Neural crest cell (in vitro differentiated cells): ENCODE data around the gene MYF6. TPM values are rescaled to one million over a fixed set of nuclear protein-coding genes. Genes with fewer than 3 reads are reported as not detected.

Experiments
- DNase-seq: peaks from one replicate; pipeline ENCODE4 v3.0.0; 2021; ENCODE audit warnings: low read depth, mixed read lengths, low spot score
- H3K27ac Mint-ChIP-seq: one replicate; pipeline ENCODE4 v1.8.0; 2021; ENCODE audit warnings: mild to moderate bottlenecking, mixed read lengths; ENCODE audit not compliant: unreplicated experiment
- H3K27me3 Mint-ChIP-seq: 2 replicates; pipeline ENCODE4 v1.8.0; 2021; ENCODE audit warnings: low read depth, mild to moderate bottlenecking, mixed read lengths
- H3K36me3 Mint-ChIP-seq: 2 replicates; pipeline ENCODE4 v1.8.0; 2021; ENCODE audit warnings: low read depth, mild to moderate bottlenecking, mixed read lengths
- H3K4me1 Mint-ChIP-seq: 2 replicates; pipeline ENCODE4 v1.8.0; 2021; ENCODE audit warnings: mixed read lengths
- H3K4me3 Mint-ChIP-seq: one replicate; pipeline ENCODE4 v1.8.0; 2021; ENCODE audit warnings: mild to moderate bottlenecking, mixed read lengths
- H3K9me3 Mint-ChIP-seq: 2 replicates; pipeline ENCODE4 v1.8.0; 2021; ENCODE audit warnings: mixed read lengths
- CTCF ChIP-seq: fragments of 200-600 bp; sonication (generic); conservative IDR thresholded peaks from 2 replicates; pipeline ENCODE4 v1.5.0; 2021; ENCODE audit warnings: antibody characterized with exemption, mild to moderate bottlenecking
- total RNA-seq: library from RNA; stranded (reverse); gene quantifications from 2 replicates; pipeline ENCODE4 v1.2.1, GENCODE V29; 2021

The MYF6 gene
- total RNA-seq, 1 donor from 2014 or later = not detected

DNA sequence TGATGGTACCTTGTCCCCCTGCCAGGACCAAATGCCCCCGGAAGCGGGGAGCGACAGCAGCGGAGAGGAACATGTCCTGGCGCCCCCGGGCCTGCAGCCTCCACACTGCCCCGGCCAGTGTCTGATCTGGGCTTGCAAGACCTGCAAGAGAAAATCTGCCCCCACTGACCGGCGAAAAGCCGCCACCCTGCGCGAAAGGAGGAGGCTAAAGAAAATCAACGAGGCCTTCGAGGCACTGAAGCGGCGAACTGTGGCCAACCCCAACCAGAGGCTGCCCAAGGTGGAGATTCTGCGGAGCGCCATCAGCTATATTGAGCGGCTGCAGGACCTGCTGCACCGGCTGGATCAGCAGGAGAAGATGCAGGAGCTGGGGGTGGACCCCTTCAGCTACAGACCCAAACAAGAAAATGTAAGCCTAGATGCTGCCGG lies 410 bp downstream of the MYF6 start:
- Mint-ChIP-seq H3K27me3 (peaks cover 67% of the 10 kb centered on the region), H3K9me3 (no peaks in the 10 kb centered on the region)
- TF ChIP-seq CTCF = no peak

DNA sequence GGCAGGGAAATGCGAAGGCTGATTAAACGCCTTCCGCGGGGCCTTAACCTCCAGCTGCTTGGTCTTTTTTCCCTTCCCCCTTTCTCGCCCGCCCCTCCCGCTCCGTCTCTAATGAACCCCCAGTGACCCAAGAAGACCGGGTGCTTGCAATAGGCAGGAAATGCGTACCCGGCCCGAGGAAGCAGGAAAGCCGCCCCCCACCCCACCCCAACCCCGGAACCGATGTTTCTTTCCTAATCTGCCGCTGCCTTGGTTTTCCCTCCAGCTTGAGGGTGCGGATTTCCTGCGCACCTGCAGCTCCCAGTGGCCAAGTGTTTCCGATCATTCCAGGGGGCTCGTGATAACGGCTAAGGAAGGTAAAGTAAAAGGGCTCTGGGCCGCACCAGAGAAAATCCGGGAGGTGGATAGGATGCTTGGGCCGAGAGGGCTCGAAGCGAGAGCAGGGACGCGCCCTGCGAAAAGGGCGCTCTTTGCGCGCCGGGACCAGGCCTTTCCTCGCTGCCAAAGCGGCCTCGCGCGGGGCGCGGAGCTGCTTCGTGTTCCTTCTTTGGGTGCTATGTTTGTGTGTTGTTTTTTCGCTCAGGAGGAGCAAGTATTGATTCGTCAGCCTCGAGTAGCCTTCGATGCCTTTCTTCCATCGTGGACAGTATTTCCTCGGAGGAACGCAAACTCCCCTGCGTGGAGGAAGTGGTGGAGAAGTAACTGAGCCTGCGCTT lies 983 bp downstream of the MYF6 start:
- H3K4me3 Mint-ChIP-seq = peak overlapping the region; percentile 88
- peaks cover 72% of the 10 kb centered on the region for H3K27me3 Mint-ChIP-seq
- no peak for TF ChIP-seq CTCF
- H3K4me1 Mint-ChIP-seq = peaks cover 9% of the 10 kb centered on the region
- H3K36me3 Mint-ChIP-seq = peaks cover 3% of the 10 kb centered on the region
- DNase-seq = no peak
- no peaks in the 10 kb centered on the region for H3K9me3 Mint-ChIP-seq
- no peak overlapping the region for H3K27ac Mint-ChIP-seq

More for the DNA sequence above, 410 bp downstream of the MYF6 start:
- Mint-ChIP-seq H3K4me3 (peak overlapping the region; percentile 88), H3K27ac (no peak overlapping the region), H3K4me1 (peaks cover 14% of the 10 kb centered on the region), H3K36me3 (peaks cover 3% of the 10 kb centered on the region)
- no peak for DNase-seq

GRCh38 chr12:80708975-80709328 lies 1.5 kb downstream of the MYF6 start:
- peaks cover 3% of the 10 kb centered on the region for H3K36me3 Mint-ChIP-seq
- TF ChIP-seq CTCF = no peak
- no peak for DNase-seq
- H3K27ac Mint-ChIP-seq = no peak overlapping the region
- no peaks in the 10 kb centered on the region for H3K9me3 Mint-ChIP-seq
- H3K4me1 Mint-ChIP-seq = peaks cover 12% of the 10 kb centered on the region
- H3K4me3 Mint-ChIP-seq = peak overlapping the region; percentile 88
- peaks cover 77% of the 10 kb centered on the region for H3K27me3 Mint-ChIP-seq

DNA sequence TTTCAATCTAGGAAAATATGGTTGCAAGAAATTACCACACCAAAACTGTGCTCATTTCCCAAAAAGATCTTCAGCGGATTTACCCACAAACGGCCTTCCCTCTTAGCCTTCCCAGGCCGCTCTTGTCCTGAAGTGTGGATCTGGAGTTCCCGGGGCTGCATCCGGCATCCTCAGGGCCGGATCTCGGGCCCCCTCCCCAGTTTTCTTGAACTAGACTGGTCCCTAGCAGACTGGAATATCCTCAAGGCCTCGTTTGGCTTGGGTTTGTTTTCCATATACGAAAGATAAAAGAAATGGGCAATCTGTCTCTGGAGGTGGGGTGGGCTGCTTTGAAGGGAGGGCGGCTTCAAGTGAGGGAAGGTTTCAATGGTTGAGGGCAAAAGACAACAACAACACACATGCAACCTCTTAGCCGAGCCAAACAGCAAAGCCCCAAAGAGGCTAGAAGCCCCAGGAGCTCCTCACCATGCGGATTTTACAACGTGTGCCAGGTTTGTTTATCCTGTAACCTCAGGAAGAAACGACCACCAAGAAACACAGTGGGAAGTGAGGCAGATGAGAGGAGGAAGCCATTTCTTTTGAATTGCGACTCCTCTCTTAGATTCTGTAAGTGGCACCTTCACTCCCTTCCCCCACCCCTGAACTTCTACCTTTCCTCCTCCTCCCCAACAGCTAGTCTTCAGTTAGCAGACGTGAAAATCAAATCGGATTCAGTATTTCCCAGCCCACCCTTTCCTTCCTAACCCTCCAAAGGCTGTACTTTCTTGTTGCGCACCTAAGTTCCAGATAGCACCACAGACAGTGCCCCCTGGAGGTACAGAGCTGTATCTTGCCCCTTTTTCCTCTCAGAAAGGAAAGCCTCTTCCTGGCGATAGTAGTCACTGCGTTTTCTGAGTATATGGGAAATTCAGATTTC lies 2.6 kb downstream of the MYF6 start:
- H3K9me3 Mint-ChIP-seq = no peaks in the 10 kb centered on the region
- DNase-seq = no peak
- H3K4me1 Mint-ChIP-seq = peaks cover 15% of the 10 kb centered on the region
- peaks cover 88% of the 10 kb centered on the region for H3K27me3 Mint-ChIP-seq
- H3K4me3 Mint-ChIP-seq = peak overlapping the region; percentile 47
- TF ChIP-seq CTCF = peak; percentile 55
- H3K36me3 Mint-ChIP-seq = peaks cover 3% of the 10 kb centered on the region
- H3K27ac Mint-ChIP-seq = no peak overlapping the region

DNA sequence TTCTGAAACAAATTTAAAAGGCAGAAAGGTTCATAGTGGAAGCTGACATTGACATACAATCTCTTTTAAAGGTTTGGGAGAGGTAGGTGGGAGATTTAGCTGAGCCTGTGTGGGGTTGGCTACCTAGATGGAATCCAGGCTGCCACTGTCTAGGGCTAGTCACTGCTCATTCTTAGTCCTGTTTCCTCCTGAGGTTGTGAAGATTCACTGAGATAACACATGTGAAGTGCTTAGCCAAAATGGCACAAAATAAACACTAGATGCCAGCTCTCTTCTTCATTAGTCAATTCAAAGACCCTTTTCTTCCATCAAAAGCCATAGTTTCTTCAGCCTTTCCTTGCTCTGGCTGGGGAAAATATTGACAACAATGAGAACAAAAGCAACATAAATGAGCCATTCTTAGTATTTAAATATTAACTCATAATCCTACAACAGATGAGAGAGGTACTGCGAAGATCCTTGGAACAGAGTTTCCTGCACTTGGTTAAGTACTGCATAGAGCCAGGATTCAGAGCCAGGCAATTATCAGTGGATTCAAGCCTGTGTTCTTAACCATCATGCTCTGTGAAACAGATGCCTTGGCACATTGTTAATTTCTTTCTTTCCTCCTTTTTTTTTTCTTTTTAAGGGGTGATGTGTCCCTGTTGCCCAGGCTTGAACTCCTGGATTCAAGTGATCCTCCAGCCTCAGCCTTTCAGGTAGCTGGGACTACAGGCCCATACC lies 3.5 kb downstream of the MYF6 start:
- H3K9me3 Mint-ChIP-seq = no peaks in the 10 kb centered on the region
- H3K4me1 Mint-ChIP-seq = peaks cover 15% of the 10 kb centered on the region
- no peak overlapping the region for H3K27ac Mint-ChIP-seq
- no peak for TF ChIP-seq CTCF
- DNase-seq = no peak
- H3K4me3 Mint-ChIP-seq = no peak overlapping the region
- peaks cover 3% of the 10 kb centered on the region for H3K36me3 Mint-ChIP-seq
- H3K27me3 Mint-ChIP-seq = peaks cover 92% of the 10 kb centered on the region
